ENCODE results near the gene TUBB4B.

DNA sequence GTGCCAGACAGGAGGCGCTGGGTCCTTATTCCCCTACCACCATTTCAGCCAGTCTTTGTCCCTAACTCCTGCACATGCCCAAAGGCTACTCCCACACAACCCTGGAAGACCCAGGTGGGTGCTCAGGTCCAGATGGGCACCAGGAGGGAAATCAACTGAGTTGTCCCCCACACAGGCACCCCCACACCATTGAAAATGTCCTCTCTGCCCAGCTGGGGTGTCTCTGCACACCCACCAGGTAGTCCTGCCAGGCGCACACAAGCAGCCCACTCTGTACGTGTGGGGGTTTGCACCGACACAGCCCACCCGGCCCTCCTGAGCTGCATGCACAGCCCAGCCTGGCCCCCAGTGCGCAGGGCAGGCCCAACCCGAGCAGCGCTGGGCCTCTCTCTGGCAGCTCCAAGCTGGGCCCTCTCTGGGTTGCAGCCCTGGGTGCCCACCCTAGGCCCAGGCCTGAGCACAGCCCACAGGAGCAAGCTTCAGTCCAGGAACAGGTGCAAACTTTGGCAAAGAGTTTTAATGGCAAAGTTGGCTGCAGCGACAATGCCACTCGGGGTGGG, 21.2 kb upstream of the TUBB4B start:
- TF ChIP-seq POLR2A (IDR thresholded peaks at IDR 0.05; ENCODE audit: low read depth, low read length) (no peak), POLR2AphosphoS5 (IDR thresholded peaks at IDR 0.05; ENCODE audit: low read depth, low read length) (no peak), TAF1 (IDR thresholded peaks at IDR 0.05; ENCODE audit: borderline replicate concordance, low read depth, low read length) (no peak)
